Stimulated activated CD4-positive, alpha-beta T cell treated with anti-CD3 and anti-CD28 coated beads, TNF-alpha, amount 100 ng/mL, for 24 hours (primary cell): ENCODE data around the gene ZFAND3.

Experiments
- DNase-seq, 3 experiments: peaks; one replicate each; pipeline ENCODE4 v3.0.0-alpha.2; 2020; ENCODE audit warnings: low read depth in 3 of 3

Gene ZFAND3

GRCh38 chr6:37827603-37828265, 8.2 kb downstream of the ZFAND3 start:
- no peak for DNase-seq

- no peak for DNase-seq
These were observed 10.7 kb downstream of the ZFAND3 start for GRCh38 chr6:37830225-37830624.

GRCh38 chr6:37831457-37831856, 11.9 kb downstream of the ZFAND3 start:
- no peak for DNase-seq

GRCh38 chr6:37835923-37836322, 16.4 kb downstream of the ZFAND3 start:
- no peak for DNase-seq

- DNase-seq = no peak
These were observed 18.8 kb downstream of the ZFAND3 start for GRCh38 chr6:37838219-37838921.

GRCh38 chr6:37840143-37840939, 20.8 kb downstream of the ZFAND3 start:
- DNase-seq = no peak

- no peak for DNase-seq
These were observed 21.4 kb downstream of the ZFAND3 start for GRCh38 chr6:37840940-37841300.

GRCh38 chr6:37845026-37845911, 25.7 kb downstream of the ZFAND3 start:
- no peak for DNase-seq

- no peak for DNase-seq
These were observed 26.4 kb downstream of the ZFAND3 start for GRCh38 chr6:37845930-37846329.

- no peak for DNase-seq
These were observed 28.2 kb downstream of the ZFAND3 start for GRCh38 chr6:37847704-37848103.

- DNase-seq = no peak
These were observed 28.8 kb downstream of the ZFAND3 start for GRCh38 chr6:37848371-37848770.

- no peak for DNase-seq
These were observed 30.7 kb downstream of the ZFAND3 start for GRCh38 chr6:37850260-37850659.

GRCh38 chr6:37850728-37851285, 31.3 kb downstream of the ZFAND3 start:
- DNase-seq = no peak

GRCh38 chr6:37851997-37852524, 32.5 kb downstream of the ZFAND3 start:
- no peak for DNase-seq

GRCh38 chr6:37856285-37856684, 36.8 kb downstream of the ZFAND3 start:
- DNase-seq = no peak

- DNase-seq = no peak
These were observed 38.8 kb downstream of the ZFAND3 start for GRCh38 chr6:37858363-37858762.

- DNase-seq = no peak
These were observed 40.8 kb downstream of the ZFAND3 start for GRCh38 chr6:37860226-37860839.

GRCh38 chr6:37861452-37861851, 41.9 kb downstream of the ZFAND3 start:
- no peak for DNase-seq

GRCh38 chr6:37862430-37862829, 42.9 kb downstream of the ZFAND3 start:
- no peak for DNase-seq

GRCh38 chr6:37862992-37863391, 43.5 kb downstream of the ZFAND3 start:
- DNase-seq = no peak

- no peak for DNase-seq
These were observed 44.7 kb downstream of the ZFAND3 start for GRCh38 chr6:37864250-37864649.
